ENCODE results near the gene DUSP6.
A peak's percentile ranks its signal among the peaks of the same experiment; 100 is the strongest.

DNA sequence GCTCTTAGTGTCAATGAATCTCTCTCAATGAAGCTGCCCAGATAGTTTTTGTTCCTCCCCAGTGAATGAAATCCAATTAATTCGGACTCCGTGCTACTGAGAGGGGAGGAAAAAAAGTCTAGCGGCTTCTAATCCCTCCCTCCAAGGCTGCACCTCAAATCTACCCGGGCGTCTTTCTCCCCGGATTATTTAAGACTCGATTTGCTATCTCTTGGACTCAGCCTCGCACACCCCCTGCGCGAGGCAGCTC lies 134 bp downstream of the DUSP6 start:
- TF ChIP-seq POLR2A (IDR thresholded peaks at IDR 0.05): peak; percentile 97
- TF ChIP-seq, protein P1, sequence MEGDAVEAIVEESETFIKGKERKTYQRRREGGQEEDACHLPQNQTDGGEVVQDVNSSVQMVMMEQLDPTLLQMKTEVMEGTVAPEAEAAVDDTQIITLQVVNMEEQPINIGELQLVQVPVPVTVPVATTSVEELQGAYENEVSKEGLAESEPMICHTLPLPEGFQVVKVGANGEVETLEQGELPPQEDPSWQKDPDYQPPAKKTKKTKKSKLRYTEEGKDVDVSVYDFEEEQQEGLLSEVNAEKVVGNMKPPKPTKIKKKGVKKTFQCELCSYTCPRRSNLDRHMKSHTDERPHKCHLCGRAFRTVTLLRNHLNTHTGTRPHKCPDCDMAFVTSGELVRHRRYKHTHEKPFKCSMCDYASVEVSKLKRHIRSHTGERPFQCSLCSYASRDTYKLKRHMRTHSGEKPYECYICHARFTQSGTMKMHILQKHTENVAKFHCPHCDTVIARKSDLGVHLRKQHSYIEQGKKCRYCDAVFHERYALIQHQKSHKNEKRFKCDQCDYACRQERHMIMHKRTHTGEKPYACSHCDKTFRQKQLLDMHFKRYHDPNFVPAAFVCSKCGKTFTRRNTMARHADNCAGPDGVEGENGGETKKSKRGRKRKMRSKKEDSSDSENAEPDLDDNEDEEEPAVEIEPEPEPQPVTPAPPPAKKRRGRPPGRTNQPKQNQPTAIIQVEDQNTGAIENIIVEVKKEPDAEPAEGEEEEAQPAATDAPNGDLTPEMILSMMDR (IDR thresholded peaks at IDR 0.05): no peak
- no peak for TF ChIP-seq EP300 (IDR thresholded peaks at IDR 0.05; ENCODE audit: low read depth)
- no peak for TF ChIP-seq POLR2AphosphoS5 (IDR thresholded peaks at IDR 0.05)

Measured in transverse colon (tissue), 4 donors.